Loucy (cell line): ENCODE measurements around the gene TUBB2A.

Experiments used
- H2AFZ ChIP-seq: fragments of 200-600 bp; sonication (generic); 2 replicates; pipeline ENCODE4 v1.6.0; 2016; ENCODE audit warnings: antibody characterized with exemption, mild to moderate bottlenecking, low read length, moderate library complexity
- H3F3A ChIP-seq: fragments of 200-600 bp; 2 replicates; pipeline ENCODE4 v1.6.0; 2016; ENCODE audit warnings: antibody characterized with exemption, low read depth, mild to moderate bottlenecking
- H3K27me3 ChIP-seq: fragments of 200-600 bp; sonication (generic); 2 replicates; pipeline ENCODE4 v1.6.1; 2014; ENCODE audit warnings: low read length, mild to moderate bottlenecking; ENCODE audit not compliant: insufficient read depth, poor library complexity, severe bottlenecking
- H3K36me3 ChIP-seq: fragments of 200-600 bp; sonication (generic); 2 replicates; pipeline ENCODE4 v1.6.1; 2016; ENCODE audit warnings: low read length; ENCODE audit not compliant: insufficient read depth
- H3K4me1 ChIP-seq: fragments of 200-600 bp; sonication (generic); 2 replicates; pipeline ENCODE4 v1.5.1; 2014; ENCODE audit warnings: low read length, mild to moderate bottlenecking; ENCODE audit not compliant: insufficient read depth, poor library complexity, severe bottlenecking
- H3K4me2 ChIP-seq: fragments of 200-600 bp; sonication (generic); 2 replicates; pipeline ENCODE4 v1.6.0; 2014; ENCODE audit warnings: antibody characterized with exemption, low read length, low read depth, mild to moderate bottlenecking; ENCODE audit not compliant: poor library complexity, severe bottlenecking
- H3K4me3 ChIP-seq: fragments of 200-600 bp; sonication (generic); 2 replicates; pipeline ENCODE4 v1.5.1; 2014; ENCODE audit warnings: low read length, mild to moderate bottlenecking, mixed read lengths; ENCODE audit not compliant: poor library complexity, severe bottlenecking
- H3K79me2 ChIP-seq: fragments of 200-600 bp; sonication (generic); 2 replicates; pipeline ENCODE4 v1.6.1; 2014; ENCODE audit warnings: low read length; ENCODE audit not compliant: insufficient read depth
- H3K9ac ChIP-seq: fragments of 200-600 bp; sonication (generic); 2 replicates; pipeline ENCODE4 v1.6.0; 2014; ENCODE audit warnings: mild to moderate bottlenecking, low read depth, low read length, moderate library complexity; ENCODE audit not compliant: poor library complexity, severe bottlenecking
- H3K9me2 ChIP-seq: fragments of 200-600 bp; sonication (generic); replicated peaks from 2 replicates; pipeline ENCODE4 v1.6.1; 2016; ENCODE audit warnings: low read depth, low read length, mixed read lengths
- H3K9me3 ChIP-seq: fragments of 200-600 bp; sonication (generic); 2 replicates; pipeline ENCODE4 v1.6.1; 2014; ENCODE audit warnings: mild to moderate bottlenecking, antibody characterized with exemption, low read length, low read depth; ENCODE audit not compliant: insufficient read depth
- H4K20me1 ChIP-seq: fragments of 200-600 bp; sonication (generic); 2 replicates; pipeline ENCODE4 v1.6.0; 2014; ENCODE audit warnings: antibody characterized with exemption, low read length, mild to moderate bottlenecking; ENCODE audit not compliant: insufficient read depth, poor library complexity, severe bottlenecking
- EZH2phosphoT487 ChIP-seq: fragments of 200-600 bp; IDR thresholded peaks from 2 replicates; pipeline ENCODE4 v1.6.1; 2018; ENCODE audit warnings: antibody characterized with exemption, mild to moderate bottlenecking, moderate library complexity, borderline replicate concordance
- TF ChIP-seq, protein P1 (sequence below): fragments of 200-600 bp; sonication (generic); conservative IDR thresholded peaks from 2 replicates; pipeline ENCODE4 v1.5.1; 2014; ENCODE audit warnings: mild to moderate bottlenecking, antibody characterized with exemption, low read length

Gene TUBB2A

GRCh38 chr6:3144571-3144970, 12.8 kb downstream of the TUBB2A start:
- Histone ChIP-seq H3F3A (no peaks in the 10 kb centered on the region), H3K27me3 (no peaks in the 10 kb centered on the region), H3K4me3 (no peak overlapping the region), H3K9me2 (no peaks in the 10 kb centered on the region), H3K4me1 (no peaks in the 10 kb centered on the region), H2AFZ (no peak overlapping the region), H3K79me2 (no peaks in the 10 kb centered on the region), H3K9me3 (no peaks in the 10 kb centered on the region), H3K4me2 (no peak overlapping the region), H3K36me3 (no peaks in the 10 kb centered on the region), H4K20me1 (no peaks in the 10 kb centered on the region), H3K9ac (no peak overlapping the region)
- TF ChIP-seq, protein P1, sequence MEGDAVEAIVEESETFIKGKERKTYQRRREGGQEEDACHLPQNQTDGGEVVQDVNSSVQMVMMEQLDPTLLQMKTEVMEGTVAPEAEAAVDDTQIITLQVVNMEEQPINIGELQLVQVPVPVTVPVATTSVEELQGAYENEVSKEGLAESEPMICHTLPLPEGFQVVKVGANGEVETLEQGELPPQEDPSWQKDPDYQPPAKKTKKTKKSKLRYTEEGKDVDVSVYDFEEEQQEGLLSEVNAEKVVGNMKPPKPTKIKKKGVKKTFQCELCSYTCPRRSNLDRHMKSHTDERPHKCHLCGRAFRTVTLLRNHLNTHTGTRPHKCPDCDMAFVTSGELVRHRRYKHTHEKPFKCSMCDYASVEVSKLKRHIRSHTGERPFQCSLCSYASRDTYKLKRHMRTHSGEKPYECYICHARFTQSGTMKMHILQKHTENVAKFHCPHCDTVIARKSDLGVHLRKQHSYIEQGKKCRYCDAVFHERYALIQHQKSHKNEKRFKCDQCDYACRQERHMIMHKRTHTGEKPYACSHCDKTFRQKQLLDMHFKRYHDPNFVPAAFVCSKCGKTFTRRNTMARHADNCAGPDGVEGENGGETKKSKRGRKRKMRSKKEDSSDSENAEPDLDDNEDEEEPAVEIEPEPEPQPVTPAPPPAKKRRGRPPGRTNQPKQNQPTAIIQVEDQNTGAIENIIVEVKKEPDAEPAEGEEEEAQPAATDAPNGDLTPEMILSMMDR = no peak
- TF ChIP-seq EZH2phosphoT487 = no peak

- Histone ChIP-seq H3K4me1 (no peaks in the 10 kb centered on the region), H2AFZ (no peak overlapping the region), H3K9me3 (no peaks in the 10 kb centered on the region), H3K79me2 (no peaks in the 10 kb centered on the region), H3K9ac (no peak overlapping the region), H3K9me2 (no peaks in the 10 kb centered on the region), H3F3A (no peaks in the 10 kb centered on the region), H3K27me3 (no peaks in the 10 kb centered on the region), H3K4me2 (no peak overlapping the region), H3K4me3 (no peak overlapping the region), H3K36me3 (no peaks in the 10 kb centered on the region), H4K20me1 (no peaks in the 10 kb centered on the region)
- TF ChIP-seq, protein P1 = no peak
- TF ChIP-seq EZH2phosphoT487 = no peak
These were observed 14.2 kb downstream of the TUBB2A start for GRCh38 chr6:3143158-3143557.

DNA sequence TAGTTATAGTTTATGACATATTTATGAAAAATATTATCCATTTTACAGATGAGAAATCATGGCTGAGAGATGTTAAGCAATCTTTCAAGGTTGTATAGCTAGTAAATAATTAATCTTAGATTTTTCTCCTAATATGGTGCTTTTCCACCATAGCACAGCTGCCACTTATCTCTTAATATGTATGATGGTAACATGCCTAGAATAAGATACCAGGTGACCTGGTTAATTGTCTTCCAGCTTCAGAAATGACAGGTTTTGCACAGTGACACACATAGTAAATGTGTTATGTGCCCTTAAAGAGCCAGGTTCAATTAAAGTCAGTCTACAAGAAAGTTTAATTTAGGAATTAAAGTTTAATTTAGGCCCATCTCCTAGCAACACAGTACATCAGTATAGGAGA, 14.8 kb downstream of the TUBB2A start:
- H3K36me3 ChIP-seq = no peaks in the 10 kb centered on the region
- no peaks in the 10 kb centered on the region for H4K20me1 ChIP-seq
- no peaks in the 10 kb centered on the region for H3K79me2 ChIP-seq
- no peak overlapping the region for H3K4me3 ChIP-seq
- no peak overlapping the region for H3K9ac ChIP-seq
- H3K27me3 ChIP-seq = no peaks in the 10 kb centered on the region
- H3K9me2 ChIP-seq = no peaks in the 10 kb centered on the region
- no peaks in the 10 kb centered on the region for H3K4me1 ChIP-seq
- no peaks in the 10 kb centered on the region for H3F3A ChIP-seq
- H3K4me2 ChIP-seq = no peak overlapping the region
- no peaks in the 10 kb centered on the region for H3K9me3 ChIP-seq
- no peak overlapping the region for H2AFZ ChIP-seq
- TF ChIP-seq, protein P1 = no peak
- TF ChIP-seq EZH2phosphoT487 = no peak
